Activated B cell treated with CpG ODN at 0.5 μM for 24 hours (primary cell): ENCODE results near the gene EFNA5. TPM values are rescaled to one million over a fixed set of nuclear protein-coding genes. Genes with fewer than 3 reads are reported as not detected.

Experiments used
- ATAC-seq: fragments of 200-7000 bp; cut with Tn5 transposase; one replicate; pipeline ENCODE4 v1.10.0; 2021; ENCODE audit warnings: low read depth, mild to moderate bottlenecking, moderate library complexity
- CTCF ChIA-PET: fragments of 350-600 bp; sonication (Branson Sonifier 250); formaldehyde crosslinking; loops from one replicate; lab custom pipeline; 2021; ENCODE audit warnings: antibody characterized with exemption; lab: Charles Lee
- POLR2A ChIA-PET: fragments of 350-600 bp; sonication (Branson Sonifier 250); formaldehyde crosslinking; loops from one replicate; lab custom pipeline; 2021; ENCODE audit warnings: antibody characterized with exemption; lab: Charles Lee
- DNase-seq: peaks from one replicate; pipeline ENCODE4 v3.0.0; 2022
- H3K27ac Mint-ChIP-seq: one replicate; pipeline ENCODE4 v1.8.0; 2020; ENCODE audit warnings: mixed read lengths
- H3K27me3 Mint-ChIP-seq: one replicate; pipeline ENCODE4 v1.8.0; 2021; ENCODE audit warnings: mixed read lengths
- H3K36me3 Mint-ChIP-seq: one replicate; pipeline ENCODE4 v1.8.0; 2021; ENCODE audit warnings: low read depth, mixed read lengths
- H3K4me1 Mint-ChIP-seq: one replicate; pipeline ENCODE4 v1.8.0; 2021; ENCODE audit warnings: mixed read lengths
- H3K4me3 Mint-ChIP-seq: one replicate; pipeline ENCODE4 v1.8.0; 2020; ENCODE audit warnings: mild to moderate bottlenecking, mixed read lengths
- H3K9me3 Mint-ChIP-seq: one replicate; pipeline ENCODE4 v1.8.0; 2020; ENCODE audit warnings: mixed read lengths
- intact Hi-C: fragments of 100-400 bp; cut with micrococcal nuclease; formaldehyde crosslinking; loops from one replicate; pipeline ENCODE4 v1.15.1; 2024
- total RNA-seq: library from RNA; stranded (reverse); gene quantifications from 2 replicates; pipeline ENCODE4 v1.2.3, GENCODE V29; 2022
- TF ChIP-seq, protein P1 (sequence below): fragments of 200-600 bp; IDR thresholded peaks from one replicate; pipeline ENCODE4 v1.8.0; 2022; ENCODE audit warnings: antibody characterized with exemption, mild to moderate bottlenecking

EFNA5 gene
- total RNA-seq, 1 donor from 2014 or later = not detected

- Mint-ChIP-seq H3K27me3 (peaks cover 4% of the 10 kb centered on the region), H3K4me3 (no peak overlapping the region), H3K4me1 (no peaks in the 10 kb centered on the region), H3K27ac (no peak overlapping the region), H3K36me3 (no peaks in the 10 kb centered on the region), H3K9me3 (no peaks in the 10 kb centered on the region)
- CTCF ChIA-PET = no interaction called here
- POLR2A ChIA-PET = no interaction called here
- TF ChIP-seq, protein P1, sequence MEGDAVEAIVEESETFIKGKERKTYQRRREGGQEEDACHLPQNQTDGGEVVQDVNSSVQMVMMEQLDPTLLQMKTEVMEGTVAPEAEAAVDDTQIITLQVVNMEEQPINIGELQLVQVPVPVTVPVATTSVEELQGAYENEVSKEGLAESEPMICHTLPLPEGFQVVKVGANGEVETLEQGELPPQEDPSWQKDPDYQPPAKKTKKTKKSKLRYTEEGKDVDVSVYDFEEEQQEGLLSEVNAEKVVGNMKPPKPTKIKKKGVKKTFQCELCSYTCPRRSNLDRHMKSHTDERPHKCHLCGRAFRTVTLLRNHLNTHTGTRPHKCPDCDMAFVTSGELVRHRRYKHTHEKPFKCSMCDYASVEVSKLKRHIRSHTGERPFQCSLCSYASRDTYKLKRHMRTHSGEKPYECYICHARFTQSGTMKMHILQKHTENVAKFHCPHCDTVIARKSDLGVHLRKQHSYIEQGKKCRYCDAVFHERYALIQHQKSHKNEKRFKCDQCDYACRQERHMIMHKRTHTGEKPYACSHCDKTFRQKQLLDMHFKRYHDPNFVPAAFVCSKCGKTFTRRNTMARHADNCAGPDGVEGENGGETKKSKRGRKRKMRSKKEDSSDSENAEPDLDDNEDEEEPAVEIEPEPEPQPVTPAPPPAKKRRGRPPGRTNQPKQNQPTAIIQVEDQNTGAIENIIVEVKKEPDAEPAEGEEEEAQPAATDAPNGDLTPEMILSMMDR = no peak
- DNase-seq (no peak), ATAC-seq (no peak)
- intact Hi-C loops = no loop called here
Measured at GRCh38 chr5:107396351-107396690, 274.4 kb downstream of the EFNA5 start.

DNA sequence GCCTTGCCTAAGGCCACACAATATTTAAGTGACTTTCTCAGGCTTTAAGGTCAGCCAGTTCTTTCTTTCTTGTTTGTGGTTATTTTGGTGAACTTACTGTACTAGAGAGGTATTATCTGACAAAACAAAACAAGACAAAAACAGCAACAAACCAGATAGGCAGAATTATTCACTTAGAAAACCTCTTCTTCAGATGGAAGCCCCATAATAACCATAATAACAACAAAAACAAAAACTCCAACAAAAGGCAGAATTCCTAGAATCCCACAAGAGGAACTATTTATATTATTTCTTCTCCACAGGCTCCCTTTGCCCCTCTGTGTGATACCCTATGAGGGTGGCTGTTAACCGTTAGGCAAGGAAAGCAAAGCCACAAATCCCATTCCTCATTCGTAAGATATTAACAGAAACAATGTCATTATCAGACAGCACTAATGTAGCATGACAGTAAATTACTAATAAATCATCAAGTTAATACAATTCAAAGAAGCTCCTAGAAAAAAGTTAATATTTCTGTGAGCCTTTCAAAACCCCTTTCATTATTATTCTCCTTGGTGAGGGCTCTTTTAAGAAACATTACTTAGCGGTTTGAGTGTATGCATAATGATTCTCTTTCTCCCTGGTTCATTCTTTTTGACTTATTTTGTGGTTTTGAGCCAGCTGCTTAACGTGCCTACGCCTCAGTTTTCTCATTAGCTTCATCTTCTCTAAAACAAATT is 274.9 kb downstream of the EFNA5 start:
- Mint-ChIP-seq H3K27me3 (peaks cover 4% of the 10 kb centered on the region), H3K27ac (no peak overlapping the region), H3K4me1 (no peaks in the 10 kb centered on the region), H3K9me3 (no peaks in the 10 kb centered on the region), H3K4me3 (no peak overlapping the region), H3K36me3 (no peaks in the 10 kb centered on the region)
- TF ChIP-seq, protein P1 = no peak
- intact Hi-C loops = no loop called here
- POLR2A ChIA-PET = no interaction called here
- DNase-seq (no peak), ATAC-seq (no peak)
- CTCF ChIA-PET = no interaction called here

DNA sequence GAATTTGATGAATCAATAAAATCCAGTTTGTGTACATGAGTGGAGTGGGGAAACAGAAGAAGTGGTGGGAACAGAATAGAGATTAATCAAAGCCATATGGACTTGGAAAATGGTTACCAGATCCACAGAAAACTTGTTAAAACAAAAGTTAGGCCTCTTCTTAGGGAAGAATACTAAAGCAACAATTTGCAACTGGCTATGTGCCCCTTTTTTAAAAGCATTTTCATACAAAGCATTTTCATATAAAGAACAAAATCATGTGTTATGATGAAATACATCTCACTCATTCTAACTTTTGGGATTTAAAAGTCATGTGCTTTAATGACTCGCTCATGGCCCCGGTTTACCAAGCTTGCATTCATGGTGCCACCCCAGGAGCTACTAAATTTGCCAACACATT is 276.9 kb downstream of the EFNA5 start:
- intact Hi-C loops = no loop called here
- TF ChIP-seq, protein P1 = no peak
- no peaks in the 10 kb centered on the region for H3K9me3 Mint-ChIP-seq
- H3K4me3 Mint-ChIP-seq = no peak overlapping the region
- no peak overlapping the region for H3K27ac Mint-ChIP-seq
- ChIA-PET CTCF (no interaction called here), POLR2A (no interaction called here)
- no peak for DNase-seq
- H3K4me1 Mint-ChIP-seq = peaks cover 11% of the 10 kb centered on the region
- H3K36me3 Mint-ChIP-seq = no peaks in the 10 kb centered on the region
- ATAC-seq = no peak
- peaks cover 4% of the 10 kb centered on the region for H3K27me3 Mint-ChIP-seq

DNA sequence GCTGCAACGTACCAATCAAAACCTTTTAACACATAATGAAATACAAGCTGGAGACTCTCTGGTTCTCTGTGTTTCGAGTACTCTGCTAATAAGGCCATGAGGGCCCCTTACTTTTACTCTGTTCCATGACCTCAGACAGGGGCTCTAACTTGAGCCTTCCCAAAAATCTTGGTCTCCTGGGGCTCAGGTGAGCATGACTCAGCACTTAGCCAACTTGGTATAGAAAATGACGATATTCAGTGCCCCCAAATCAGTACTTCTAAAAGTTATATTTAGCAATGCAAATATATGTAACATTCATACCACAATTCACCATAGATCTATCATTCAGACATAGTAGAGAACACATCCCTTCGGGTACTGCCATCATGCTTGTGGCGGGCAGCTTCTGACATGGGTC is 278.9 kb downstream of the EFNA5 start:
- ATAC-seq (no peak), DNase-seq (no peak)
- H3K36me3 Mint-ChIP-seq = no peaks in the 10 kb centered on the region
- H3K27me3 Mint-ChIP-seq = peaks cover 4% of the 10 kb centered on the region
- ChIA-PET CTCF (no interaction called here), POLR2A (no interaction called here)
- intact Hi-C loops = no loop called here
- H3K4me1 Mint-ChIP-seq = peaks cover 32% of the 10 kb centered on the region
- TF ChIP-seq, protein P1 = no peak
- H3K27ac Mint-ChIP-seq = no peak overlapping the region
- H3K9me3 Mint-ChIP-seq = no peaks in the 10 kb centered on the region
- H3K4me3 Mint-ChIP-seq = no peak overlapping the region

- Mint-ChIP-seq H3K27ac (no peak overlapping the region), H3K27me3 (no peaks in the 10 kb centered on the region), H3K4me3 (no peak overlapping the region), H3K36me3 (no peaks in the 10 kb centered on the region), H3K4me1 (peaks cover 35% of the 10 kb centered on the region), H3K9me3 (no peaks in the 10 kb centered on the region)
- DNase-seq (no peak), ATAC-seq (no peak)
- TF ChIP-seq, protein P1 = no peak
- POLR2A ChIA-PET = no interaction called here
- intact Hi-C loops = no loop called here
- CTCF ChIA-PET = interaction anchor here (0.7 kb wide), 1 partner anchor 48 kb away, joined by 3 read pairs; no protein-coding TSS in a partner anchor
Measured at GRCh38 chr5:107389775-107390148, 281.0 kb downstream of the EFNA5 start.
